ENCODE measurements around the gene HIRIP3.

GRCh38 chr16:30030011-30030685 is 34.7 kb upstream of the HIRIP3 start:
- no peak for TF ChIP-seq FOXP2 (optimal IDR thresholded peaks at IDR 0.05; ENCODE audit: control extremely low read depth, extremely low read length, insufficient read depth)
- no peak for TF ChIP-seq POLR2AphosphoS5 (IDR thresholded peaks at IDR 0.05; ENCODE audit: borderline replicate concordance, low read depth, low read length)
